Measurements from ENCODE around the gene CC2D1A. TPM values are rescaled to one million over a fixed set of nuclear protein-coding genes. Genes with fewer than 3 reads are reported as not detected.

CC2D1A gene
- polyA plus RNA-seq, 1 of the 3 experiments (the other 2 are of a cell fraction): 24.2 TPM

GRCh38 chr19:13930402-13930801 is 24.4 kb downstream of the CC2D1A start:
- Histone ChIP-seq H4K20me1 (ENCODE audit: insufficient read depth) (no peaks in the 10 kb centered on the region), H3K27me3 (ENCODE audit: insufficient read depth) (no peaks in the 10 kb centered on the region), H3K4me3 (ENCODE audit: low read depth in 2 of 2, low read length in 1 of 2) (no peak overlapping the region), H3K36me3 (replicated peaks in 1 of 2; ENCODE audit: control insufficient read depth in 1 of 2, insufficient read depth in 2 of 2, low read length in 1 of 2) (peaks cover 0 to 2% of the 10 kb centered on the region in 2 experiments), H3K9me3 (no peaks in the 10 kb centered on the region), H2AFZ (ENCODE audit: low read depth) (no peak overlapping the region), H3K4me2 (no peak overlapping the region), H3K4me1 (ENCODE audit: control insufficient read depth in 1 of 2, insufficient read depth in 2 of 2, low read depth in 1 of 2, low read length in 1 of 2) (peaks cover 0 to 7% of the 10 kb centered on the region in 2 experiments; a peak in 1 of 4 replicates), H3K79me2 (ENCODE audit: insufficient read depth) (no peaks in the 10 kb centered on the region), H3K9me2 (no peaks in the 10 kb centered on the region), H3K27ac (ENCODE audit: low read depth in 2 of 2, low read length in 1 of 2) (no peak overlapping the region), H3K9ac (no peak overlapping the region), H3F3A (replicated peaks; ENCODE audit: insufficient read depth) (no peaks in the 10 kb centered on the region)
- ChIA-PET POLR2A (no interaction called here), CTCF (interaction anchor here (0.7 to 1.9 kb wide), 4 partner anchors 24 to 118 kb away, joined by 3 to 5 read pairs (median 3); partner anchors contain the start of gene IL27RA)
- no peak for TF ChIP-seq IRF3 (IDR thresholded peaks at IDR 0.05; ENCODE audit: low read depth, low read length)
- no peak for TF ChIP-seq MEF2A (IDR thresholded peaks at IDR 0.05; ENCODE audit: borderline replicate concordance, low read depth)
- TF ChIP-seq GATA2 (CRISPR knock-in tag; IDR thresholded peaks at IDR 0.05): no peak
- no peak for TF ChIP-seq FOXM1 (IDR thresholded peaks at IDR 0.05; ENCODE audit: low read depth)
- no peak for TF ChIP-seq RXRA (IDR thresholded peaks at IDR 0.05; ENCODE audit: borderline replicate concordance, low read depth)
- no peak for TF ChIP-seq NRF1 (IDR thresholded peaks at IDR 0.05; ENCODE audit: low read depth, low read length)
- TF ChIP-seq USF2 (IDR thresholded peaks at IDR 0.05; ENCODE audit: borderline replicate concordance, low read depth, low read length): no peak
- no peak for TF ChIP-seq SMC3 (IDR thresholded peaks at IDR 0.05; ENCODE audit: low read depth, low read length)
- TF ChIP-seq USF1 (IDR thresholded peaks at IDR 0.05; ENCODE audit: borderline replicate concordance, low read depth): no peak
- no peak for TF ChIP-seq YY1 (IDR thresholded peaks at IDR 0.05; ENCODE audit: low read depth)
- TF ChIP-seq FOXJ3 (CRISPR knock-in tag; IDR thresholded peaks at IDR 0.05): no peak
- no peak for TF ChIP-seq RFX5 (IDR thresholded peaks at IDR 0.05; ENCODE audit: low read length)
- TF ChIP-seq ZBTB33 (IDR thresholded peaks at IDR 0.05; ENCODE audit: borderline replicate concordance, low read depth): no peak
- TF ChIP-seq MXI1 (IDR thresholded peaks at IDR 0.05; ENCODE audit: low read depth, low read length): no peak
- TF ChIP-seq TCF12 (IDR thresholded peaks at IDR 0.05): no peak
- no peak for TF ChIP-seq NFIC (IDR thresholded peaks at IDR 0.05; ENCODE audit: borderline replicate concordance)
- no peak for TF ChIP-seq CHD2 (IDR thresholded peaks at IDR 0.05; ENCODE audit: low read length, partially characterized antibody)
- TF ChIP-seq POLR2AphosphoS5 (IDR thresholded peaks at IDR 0.05; ENCODE audit: low read depth, low read length): no peak
- no peak for TF ChIP-seq SIN3A (IDR thresholded peaks at IDR 0.05; ENCODE audit: borderline replicate concordance, low read depth, low read length)
- WGBS (ENCODE audit: low lambda C conversion rate): 100% methylated on average over 7 of the region's 17 CpGs
- peak; percentile 33 for DNase-seq
